ENCODE data around the gene SHH. TPM values are rescaled to one million over a fixed set of nuclear protein-coding genes. Genes with fewer than 3 reads are reported as not detected.
A peak's percentile ranks its signal among the peaks of the same experiment; 100 is the strongest.

The SHH gene
- total and polyA plus RNA-seq, 2 of the 13 experiments (the other 11 are each of a cell fraction or from before 2014, with no cell fraction given), result 1.9 to 3.4 TPM

GRCh38 chr7:155804431-155804831 is 7.8 kb downstream of the SHH start (continued):
- TF ChIP-seq HNF4G (IDR thresholded peaks at IDR 0.05; ENCODE audit: borderline replicate concordance, low read depth, low read length) (no peak), HNF4G (CRISPR knock-in tag; IDR thresholded peaks at IDR 0.05; ENCODE audit: borderline replicate concordance, low read depth) (no peak), ZBTB2 (CRISPR knock-in tag; IDR thresholded peaks at IDR 0.05; ENCODE audit: low read depth) (no peak), ZNF10 (CRISPR knock-in tag; IDR thresholded peaks at IDR 0.05; ENCODE audit: borderline replicate concordance, low read depth) (no peak), MEF2D (CRISPR knock-in tag; IDR thresholded peaks at IDR 0.05) (no peak)

- H3K9me3 ChIP-seq (ENCODE audit: low read length), result no peaks in the 10 kb centered on the region
- TF ChIP-seq CSRNP1 (CRISPR knock-in tag; IDR thresholded peaks at IDR 0.05) (no peak), ERF (CRISPR knock-in tag; IDR thresholded peaks at IDR 0.05) (no peak), RBFOX2 (IDR thresholded peaks at IDR 0.05; ENCODE audit: low read depth, low read length) (0 out of 2 replicates have a peak, but pooled peaks have one; percentile 33), ZBTB39 (CRISPR knock-in tag; IDR thresholded peaks at IDR 0.05) (no peak), TMF1 (CRISPR knock-in tag; IDR thresholded peaks at IDR 0.05; ENCODE audit: low read depth) (no peak)
- H3K27me3 ChIP-seq (ENCODE audit: control insufficient read depth in 1 of 2, insufficient read depth in 2 of 2, low read length in 2 of 2), result peaks cover 0 to 9% of the 10 kb centered on the region in 2 experiments; a peak in 3 of 5 replicates
- in situ Hi-C loops (cut with HindIII; ENCODE audit: extremely low pct_ligation_motif_present, low pct_unique_long_range_greater_than_20kb) (loop anchor here (25.0 kb wide), 1 partner anchor 834 kb away; the partner anchor contains the start of gene RNF32), intact Hi-C loops (cut with micrococcal nuclease; ENCODE audit: unreplicated experiment) (no loop called here)
- ChIA-PET POLR2A (no interaction called here), CTCF (ENCODE audit: low intra/inter-chr PET ratio, low total read pairs) (no interaction called here)
- H3K79me2 ChIP-seq (ENCODE audit: insufficient read depth, low read length), result no peaks in the 10 kb centered on the region
- ATAC-seq, result no peak
- BruUV-seq (replicated peaks), result no TSS peak
- no peak for DNase-seq (ENCODE audit: low spot score)
- H3K4me2 ChIP-seq (ENCODE audit: low read depth, low read length), result no peak overlapping the region
- WGBS (ENCODE audit: low lambda C conversion rate), result 97% methylated on average over 94 of the region's 96 CpGs
- no peak overlapping the region for H3K4me3 ChIP-seq (replicated peaks in 1 of 3; ENCODE audit: insufficient read depth in 1 of 3, low read depth in 2 of 3, low read length in 3 of 3)
- no peak for FAIRE-seq
- peaks cover 37% of the 10 kb centered on the region for H3K4me1 ChIP-seq (ENCODE audit: insufficient read depth, low read length)
- no peak overlapping the region for H2AFZ ChIP-seq (ENCODE audit: low read length)
- no peak overlapping the region for H3K9ac ChIP-seq (ENCODE audit: insufficient read depth, low read depth, low read length)
- no peaks in the 10 kb centered on the region for H3K36me3 ChIP-seq (replicated peaks in 1 of 2; ENCODE audit: control insufficient read depth in 1 of 2, insufficient read depth in 2 of 2, low read length in 2 of 2)
- H4K20me1 ChIP-seq (ENCODE audit: insufficient read depth, low read length), result no peaks in the 10 kb centered on the region
- no peak overlapping the region for H3K27ac ChIP-seq (ENCODE audit: extremely low read length, insufficient read depth, low read length)
Observed at GRCh38 chr7:155803418-155804376, 8.6 kb downstream of the SHH start.

Measured in HepG2 (cell line).